Adrenal gland (tissue), 12 donors: ENCODE data around the gene AMMECR1. TPM values are rescaled to one million over a fixed set of nuclear protein-coding genes. Genes with fewer than 3 reads are reported as not detected.

Source experiments
- DNase-seq, 7 donors: peaks; one replicate each; pipeline ENCODE4 v3.0.0-alpha.2; 2019 to 2020
- H3K27ac ChIP-seq, 5 donors: fragments of 200-600 bp; sonication (generic) in 4 of 5; 1 replicate in 3 of 5; 2 replicates in 2 of 5; pipeline versions ENCODE4 v1.5.1 to v1.8.0; 2016 to 2020; ENCODE audit warnings: mild to moderate bottlenecking in 1 of 5
- H3K27me3 ChIP-seq: fragments of 200-600 bp; 2 replicates; pipeline ENCODE4 v1.8.0; 2021
- H3K36me3 ChIP-seq, 2 donors: fragments of 200-600 bp; replicated peaks in 1 of 2; 1 replicate in 1 of 2; 2 replicates in 1 of 2; pipeline versions ENCODE4 v1.5.1 to v1.8.0; 2018 to 2022
- H3K4me1 ChIP-seq, 2 donors: fragments of 200-600 bp; replicated peaks in 1 of 2; 1 replicate in 1 of 2; 2 replicates in 1 of 2; pipeline versions ENCODE4 v1.5.1 to v1.8.0; 2018 to 2021
- H3K4me3 ChIP-seq, 4 donors: fragments of 200-600 bp; sonication (generic) in 3 of 4; one replicate each; pipeline ENCODE4 v1.5.1; 2016 to 2018
- H3K9me3 ChIP-seq, 3 donors: fragments of 200-600 bp; sonication (generic) in 1 of 3; replicated peaks in 1 of 3; 1 replicate in 2 of 3; 2 replicates in 1 of 3; pipeline versions ENCODE4 v1.5.1 to v1.8.0; 2016 to 2021
- CTCF ChIP-seq, 6 experiments: fragments of 450-650 bp in 4 of 6; fragments of 200-600 bp in 2 of 6; sonication (generic) in 1 of 6; IDR thresholded peaks; 1 replicate in 5 of 6; 2 replicates in 1 of 6; pipeline versions ENCODE4 v1.5.1 to v1.8.0; 2016 to 2021; ENCODE audit warnings: antibody characterized with exemption in 6 of 6, mild to moderate bottlenecking in 2 of 6, moderate library complexity in 1 of 6
- POLR2A ChIP-seq, 2 donors: fragments of 450-650 bp; IDR thresholded peaks; one replicate each; pipeline ENCODE4 v1.6.1; 2017; ENCODE audit warnings: antibody characterized with exemption in 2 of 2, mild to moderate bottlenecking in 2 of 2, moderate library complexity in 1 of 2
- WGBS, 4 donors: extraction: QIAGEN DNeasy Blood & Tissue Kit in 2 of 4; methylation state at CpG; one replicate each; pipeline versions ENCODE4 v1.1.5 to v1.1.7; 2013 to 2017; 5-methylcytosine and 5-hydroxymethylcytosine counted together
- intact Hi-C, 2 donors: fragments of 100-400 bp; cut with DNase I; formaldehyde crosslinking; loops; one replicate each; pipeline versions ENCODE4 v1.14.1 to v1.15.0; 2022 to 2023
- polyA plus RNA-seq, 3 donors: library from polyadenylated mRNA; stranded (reverse); fragments of 200-250 nt in 2 of 3; fragments of 350-450 nt in 1 of 3; fragmentation: Illumina TruSeq in 1 of 3; extraction: RNeasy Lipid Tissue Mini Kit (QIAGEN cat#74804) in 1 of 3; gene quantifications; one replicate each; pipeline ENCODE4 v1.2.3, GENCODE V29; 2013 to 2014
- total RNA-seq, 9 donors: library from RNA; depleted of rRNA in 4 of 9; stranded (reverse); fragments of >200 nt in 4 of 9; fragments of 120-200 nt in 1 of 9; fragmentation: NEBNext Ultra II Directional in 1 of 9; extraction: Animal tissue kit (Norgen Biotek cat#: 25700) in 1 of 9; gene quantifications; one replicate each; pipeline versions ENCODE4 v1.1.0 to v1.2.4, GENCODE V29; 2013 to 2023
- donor health status: healthy with polysubstance abuse.
- donor health status: Bipolar disorder and iron deficiency.
- donor health status: DM: yes; HTN: yes; CAD: no.
- donor health status: DM: no; HTN: no; CAD: no.
- donor health status: DM: no; HTN: no; CAD: no.
- donor health status: DM: yes; HTN: yes; CAD: no.

AMMECR1 gene
- total and polyA plus RNA-seq, 12 donors = 2.6 to 20.1 (median 7.8) TPM

- intact Hi-C loops = no loop called here
- Histone ChIP-seq H3K27ac (no peak overlapping the region), H3K9me3 (no peaks in the 10 kb centered on the region), H3K27me3 (no peaks in the 10 kb centered on the region), H3K4me1 (no peaks in the 10 kb centered on the region), H3K4me3 (no peak overlapping the region), H3K36me3 (no peaks in the 10 kb centered on the region)
- no peak for TF ChIP-seq POLR2A (IDR thresholded peaks at IDR 0.05)
- no peak for TF ChIP-seq CTCF (IDR thresholded peaks at IDR 0.05)
- DNase-seq = no peak
- 52 to 93% (median 78%) methylated on average over 1 of the region's 1 CpG for WGBS, 4 donors
These were observed 13.5 kb downstream of the AMMECR1 start for GRCh38 chrX:110304371-110304770.

GRCh38 chrX:110302975-110303374 lies 14.9 kb downstream of the AMMECR1 start:
- intact Hi-C loops = no loop called here
- 75 to 98% (median 89%) methylated on average over 3 of the region's 3 CpGs for WGBS, 4 donors

GRCh38 chrX:110301194-110301593 lies 16.7 kb downstream of the AMMECR1 start:
- no peak for TF ChIP-seq POLR2A (IDR thresholded peaks at IDR 0.05)
- TF ChIP-seq CTCF (IDR thresholded peaks at IDR 0.05) = no peak
- 80 to 100% (median 92%) methylated on average over 1 of the region's 1 CpG for WGBS, 4 donors

More at GRCh38 chrX:110302975-110303374, 14.9 kb downstream of the AMMECR1 start:
- H3K36me3 ChIP-seq = no peaks in the 10 kb centered on the region
- H3K4me1 ChIP-seq = no peaks in the 10 kb centered on the region
- no peak overlapping the region for H3K27ac ChIP-seq
- H3K27me3 ChIP-seq = no peaks in the 10 kb centered on the region
- no peaks in the 10 kb centered on the region for H3K9me3 ChIP-seq
- no peak for DNase-seq
- TF ChIP-seq POLR2A (IDR thresholded peaks at IDR 0.05) (no peak), CTCF (IDR thresholded peaks at IDR 0.05) (no peak)
- no peak overlapping the region for H3K4me3 ChIP-seq

GRCh38 chrX:110294087-110294486 lies 23.8 kb downstream of the AMMECR1 start:
- peaks cover 0 to 3% (median 0%) of the 10 kb centered on the region in 3 donors for H3K9me3 ChIP-seq
- no peak for DNase-seq
- no peaks in the 10 kb centered on the region for H3K36me3 ChIP-seq
- H3K4me3 ChIP-seq = no peak overlapping the region
- H3K27me3 ChIP-seq = no peaks in the 10 kb centered on the region
- no peak for TF ChIP-seq POLR2A (IDR thresholded peaks at IDR 0.05)
- intact Hi-C loops = no loop called here
- H3K4me1 ChIP-seq = no peaks in the 10 kb centered on the region
- 81 to 93% (median 88%) methylated on average over 2 of the region's 2 CpGs for WGBS, 4 donors
- H3K27ac ChIP-seq = no peak overlapping the region

More at GRCh38 chrX:110301194-110301593, 16.7 kb downstream of the AMMECR1 start:
- Histone ChIP-seq H3K27me3 (no peaks in the 10 kb centered on the region), H3K4me1 (no peaks in the 10 kb centered on the region), H3K9me3 (peaks cover 0 to 3% (median 0%) of the 10 kb centered on the region in 3 donors), H3K27ac (no peak overlapping the region), H3K36me3 (no peaks in the 10 kb centered on the region), H3K4me3 (no peak overlapping the region)
- no peak for DNase-seq
- intact Hi-C loops = no loop called here

- H3K4me1 ChIP-seq = no peaks in the 10 kb centered on the region
- no peak for DNase-seq
- peaks cover 0 to 3% (median 0%) of the 10 kb centered on the region in 3 donors for H3K9me3 ChIP-seq
- intact Hi-C loops = no loop called here
- H3K36me3 ChIP-seq = no peaks in the 10 kb centered on the region
- no peak for TF ChIP-seq CTCF (IDR thresholded peaks at IDR 0.05)
- no peak for TF ChIP-seq POLR2A (IDR thresholded peaks at IDR 0.05)
- H3K27me3 ChIP-seq = no peaks in the 10 kb centered on the region
- H3K27ac ChIP-seq = no peak overlapping the region
- H3K4me3 ChIP-seq = no peak overlapping the region
These were observed 24.2 kb downstream of the AMMECR1 start for GRCh38 chrX:110293658-110294057.
